Colonic mucosa (tissue), 4 donors: Measurements from ENCODE around the gene SAP30L. TPM values are rescaled to one million over a fixed set of nuclear protein-coding genes. Genes with fewer than 3 reads are reported as not detected.

Experiments used
- DNase-seq: peaks from one replicate; pipeline ENCODE4 v3.0.0-alpha.2; 2020
- H3K27ac ChIP-seq: fragments of 200-600 bp; one replicate; pipeline ENCODE4 v1.8.0; 2021
- H3K27me3 ChIP-seq: fragments of 200-600 bp; one replicate; pipeline ENCODE4 v1.8.0; 2021
- H3K36me3 ChIP-seq: fragments of 200-600 bp; one replicate; pipeline ENCODE4 v1.8.0; 2021
- H3K4me1 ChIP-seq: fragments of 200-600 bp; one replicate; pipeline ENCODE4 v1.8.0; 2021; ENCODE audit warnings: mild to moderate bottlenecking
- H3K4me3 ChIP-seq: fragments of 200-600 bp; one replicate; pipeline ENCODE4 v1.8.0; 2021
- H3K9ac ChIP-seq, 2 donors: one replicate each; pipeline ENCODE4 v1.7.0; 2013; ENCODE audit warnings: control low read depth in 2 of 2, low read depth in 2 of 2, low read length in 2 of 2
- H3K9me3 ChIP-seq: fragments of 200-600 bp; one replicate; pipeline ENCODE4 v1.8.0; 2021
- intact Hi-C: fragments of 100-400 bp; cut with DNase I; formaldehyde crosslinking; loops from one replicate; pipeline ENCODE4 v1.14.1; 2022
- total RNA-seq, 2 donors: library from RNA; stranded (reverse); fragmentation: NEBNext Ultra II Directional in 1 of 2; extraction: Animal tissue kit (Norgen Biotek cat#: 25700) in 1 of 2; gene quantifications; one replicate each; pipeline ENCODE4 v1.2.1, GENCODE V29; 2021
- TF ChIP-seq, protein P1 (sequence below): fragments of 200-600 bp; IDR thresholded peaks from one replicate; pipeline ENCODE4 v1.8.0; 2022; ENCODE audit warnings: antibody characterized with exemption, mild to moderate bottlenecking
- donor health status: healthy.
- donor health status: DM: no; HTN: no; CAD: no.
- donor health status: DM: no; HTN: no; CAD: no.

Gene SAP30L
- total RNA-seq, 2 donors from 2014 or later = 38.2 to 47.0 TPM

DNA sequence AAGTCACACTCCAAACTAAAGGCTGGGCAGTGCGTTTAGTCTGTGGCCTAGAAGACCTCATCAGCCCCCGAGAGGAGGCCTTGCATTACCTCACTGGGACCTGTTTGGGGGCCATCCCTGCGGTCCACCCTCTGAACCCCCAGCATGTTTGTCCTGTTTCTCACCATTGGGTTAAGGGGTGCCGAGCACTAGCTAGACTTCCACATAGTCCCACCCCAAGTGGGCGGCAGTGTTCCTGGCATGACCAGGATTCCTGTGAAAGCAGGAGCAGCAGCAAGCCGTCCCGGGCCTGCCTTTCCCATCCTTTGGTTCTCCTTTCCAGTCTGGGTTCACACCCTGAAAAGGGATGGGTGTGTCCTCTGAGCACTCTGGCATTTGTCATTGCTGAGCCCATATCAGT is 26.6 kb upstream of the SAP30L start:
- no peak overlapping the region for H3K9ac ChIP-seq
- no peak overlapping the region for H3K27ac ChIP-seq
- intact Hi-C loops = no loop called here
- no peaks in the 10 kb centered on the region for H3K9me3 ChIP-seq
- no peak overlapping the region for H3K4me3 ChIP-seq
- H3K4me1 ChIP-seq = no peaks in the 10 kb centered on the region
- no peaks in the 10 kb centered on the region for H3K36me3 ChIP-seq
- no peak for DNase-seq
- H3K27me3 ChIP-seq = no peaks in the 10 kb centered on the region
- TF ChIP-seq, protein P1, sequence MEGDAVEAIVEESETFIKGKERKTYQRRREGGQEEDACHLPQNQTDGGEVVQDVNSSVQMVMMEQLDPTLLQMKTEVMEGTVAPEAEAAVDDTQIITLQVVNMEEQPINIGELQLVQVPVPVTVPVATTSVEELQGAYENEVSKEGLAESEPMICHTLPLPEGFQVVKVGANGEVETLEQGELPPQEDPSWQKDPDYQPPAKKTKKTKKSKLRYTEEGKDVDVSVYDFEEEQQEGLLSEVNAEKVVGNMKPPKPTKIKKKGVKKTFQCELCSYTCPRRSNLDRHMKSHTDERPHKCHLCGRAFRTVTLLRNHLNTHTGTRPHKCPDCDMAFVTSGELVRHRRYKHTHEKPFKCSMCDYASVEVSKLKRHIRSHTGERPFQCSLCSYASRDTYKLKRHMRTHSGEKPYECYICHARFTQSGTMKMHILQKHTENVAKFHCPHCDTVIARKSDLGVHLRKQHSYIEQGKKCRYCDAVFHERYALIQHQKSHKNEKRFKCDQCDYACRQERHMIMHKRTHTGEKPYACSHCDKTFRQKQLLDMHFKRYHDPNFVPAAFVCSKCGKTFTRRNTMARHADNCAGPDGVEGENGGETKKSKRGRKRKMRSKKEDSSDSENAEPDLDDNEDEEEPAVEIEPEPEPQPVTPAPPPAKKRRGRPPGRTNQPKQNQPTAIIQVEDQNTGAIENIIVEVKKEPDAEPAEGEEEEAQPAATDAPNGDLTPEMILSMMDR = no peak

DNA sequence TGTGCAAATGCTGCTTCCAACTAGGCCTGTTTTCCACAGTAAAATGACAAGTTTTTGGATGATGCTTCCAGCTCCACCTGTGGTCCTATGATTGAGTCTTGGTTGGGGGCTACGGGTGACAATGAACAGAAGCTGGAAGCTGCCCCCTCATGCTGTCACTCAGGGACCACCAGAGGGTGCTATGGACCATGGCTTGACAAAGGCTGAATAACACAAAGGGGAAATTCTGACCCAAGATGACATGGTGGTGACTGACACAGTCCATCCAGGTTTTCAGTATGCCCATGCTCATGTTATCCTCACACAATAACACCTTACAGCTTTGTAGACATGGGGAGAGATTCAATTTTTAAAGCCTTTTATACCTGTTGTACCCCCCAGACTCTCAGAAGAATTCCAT is 23.9 kb upstream of the SAP30L start:
- TF ChIP-seq, protein P1 = no peak
- DNase-seq = no peak

DNA sequence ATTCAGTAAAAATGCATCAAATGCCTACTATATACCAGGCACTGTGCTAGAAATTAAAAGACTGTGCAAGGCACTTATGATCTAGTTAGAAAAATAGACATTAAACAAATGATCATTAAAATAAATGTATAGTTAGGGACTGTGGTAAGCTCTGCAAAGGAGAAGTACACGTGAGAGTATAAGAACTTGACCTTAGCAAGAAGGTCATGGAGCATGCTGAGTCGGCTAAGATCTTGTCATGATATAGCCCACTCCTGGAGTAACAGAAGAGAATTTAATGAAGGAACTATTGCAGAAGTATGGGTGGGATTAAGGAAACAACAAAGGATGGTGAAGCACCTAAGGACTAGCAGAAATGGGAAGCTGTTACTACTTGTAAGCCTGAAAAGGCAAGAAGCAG is 23.5 kb upstream of the SAP30L start:
- Histone ChIP-seq H3K4me1 (no peaks in the 10 kb centered on the region), H3K4me3 (no peak overlapping the region), H3K9ac (no peak overlapping the region), H3K36me3 (no peaks in the 10 kb centered on the region), H3K27me3 (no peaks in the 10 kb centered on the region), H3K9me3 (no peaks in the 10 kb centered on the region), H3K27ac (no peak overlapping the region)
- DNase-seq = no peak
- TF ChIP-seq, protein P1 = no peak
- intact Hi-C loops = no loop called here

More for the DNA sequence above, 23.9 kb upstream of the SAP30L start:
- Histone ChIP-seq H3K36me3 (no peaks in the 10 kb centered on the region), H3K9ac (no peak overlapping the region), H3K4me1 (no peaks in the 10 kb centered on the region), H3K4me3 (no peak overlapping the region), H3K9me3 (no peaks in the 10 kb centered on the region), H3K27me3 (no peaks in the 10 kb centered on the region), H3K27ac (no peak overlapping the region)
- intact Hi-C loops = no loop called here

- intact Hi-C loops = no loop called here
- Histone ChIP-seq H3K27me3 (no peaks in the 10 kb centered on the region), H3K4me3 (no peak overlapping the region), H3K4me1 (no peaks in the 10 kb centered on the region), H3K36me3 (no peaks in the 10 kb centered on the region), H3K27ac (no peak overlapping the region), H3K9me3 (no peaks in the 10 kb centered on the region), H3K9ac (no peak overlapping the region)
- DNase-seq = no peak
- TF ChIP-seq, protein P1 = no peak
These were observed 17.6 kb upstream of the SAP30L start for GRCh38 chr5:154428208-154428607.

- TF ChIP-seq, protein P1 = no peak
- no peak overlapping the region for H3K27ac ChIP-seq
- no peaks in the 10 kb centered on the region for H3K27me3 ChIP-seq
- H3K36me3 ChIP-seq = no peaks in the 10 kb centered on the region
- no peak for DNase-seq
- intact Hi-C loops = no loop called here
- no peaks in the 10 kb centered on the region for H3K9me3 ChIP-seq
- H3K9ac ChIP-seq = no peak overlapping the region
- no peak overlapping the region for H3K4me3 ChIP-seq
- no peaks in the 10 kb centered on the region for H3K4me1 ChIP-seq
These were observed 16.5 kb upstream of the SAP30L start for GRCh38 chr5:154429341-154429740.

DNA sequence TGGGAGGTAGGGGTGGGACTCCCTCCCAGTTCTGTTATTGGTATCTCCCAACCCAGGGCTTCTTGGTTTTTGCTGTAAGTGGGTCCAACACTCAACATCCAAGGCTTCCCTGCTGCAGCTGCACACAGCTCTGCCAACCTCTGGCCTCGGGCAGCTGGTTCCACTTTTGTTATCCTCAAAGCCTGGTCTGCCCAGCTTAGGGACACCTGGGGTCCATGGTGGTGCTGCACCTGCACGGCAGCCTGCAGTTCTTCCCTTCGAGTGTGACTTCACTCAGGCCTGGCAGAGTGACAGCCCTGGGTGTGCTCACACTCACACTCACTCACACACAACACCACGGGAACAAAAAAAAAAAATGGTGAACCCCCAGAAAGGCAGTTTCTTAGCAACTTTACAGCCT is 15.3 kb upstream of the SAP30L start:
- Histone ChIP-seq H3K9ac (no peak overlapping the region), H3K9me3 (no peaks in the 10 kb centered on the region), H3K4me1 (no peaks in the 10 kb centered on the region), H3K27ac (no peak overlapping the region), H3K27me3 (no peaks in the 10 kb centered on the region), H3K36me3 (no peaks in the 10 kb centered on the region), H3K4me3 (no peak overlapping the region)
- no peak for DNase-seq
- TF ChIP-seq, protein P1 = no peak
- intact Hi-C loops = no loop called here
